ENCODE results near the gene PTPRZ1. TPM values are rescaled to one million over a fixed set of nuclear protein-coding genes. Genes with fewer than 3 reads are reported as not detected.

The PTPRZ1 gene
- total and polyA plus RNA-seq, 4 donors, result 0.07 to 0.17 (median 0.09) TPM; not detected in 1

DNA sequence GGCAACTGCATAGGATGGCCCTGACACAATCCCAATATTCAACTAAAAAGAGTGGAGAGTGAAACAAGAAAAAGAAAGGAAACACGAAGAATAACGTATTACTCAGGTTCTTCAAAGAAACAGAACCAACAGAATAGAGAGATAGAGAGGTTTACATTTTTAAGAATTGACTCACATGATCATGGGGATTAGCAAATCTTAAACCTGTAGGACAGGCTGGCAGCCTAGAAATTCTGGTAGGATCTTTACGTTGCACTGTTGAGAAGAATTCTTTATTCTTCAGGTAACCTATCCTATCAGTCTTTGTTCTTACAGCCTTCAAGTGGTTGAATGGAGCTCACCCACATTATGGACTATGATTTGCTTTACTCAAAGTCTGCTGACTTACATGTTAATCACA, 167.2 kb downstream of the PTPRZ1 start:
- H3K9me3 ChIP-seq (ENCODE audit: control insufficient read depth in 4 of 4, low read length in 3 of 4), result no peaks in the 10 kb centered on the region
- H3K4me3 ChIP-seq (ENCODE audit: low read depth in 1 of 3, low read length in 3 of 3), result no peak overlapping the region
- no peaks in the 10 kb centered on the region for H3K27me3 ChIP-seq (ENCODE audit: control insufficient read depth in 4 of 4, insufficient read depth in 4 of 4, low read length in 3 of 4)
- H3K9ac ChIP-seq (ENCODE audit: low read depth in 1 of 2, low read length in 2 of 2), result no peak overlapping the region
- DNase-seq (ENCODE audit: low spot score), result no peak
- TF ChIP-seq TAF1 (conservative IDR thresholded peaks at IDR 0.05), result no peak
- no peak for TF ChIP-seq YY1 (IDR thresholded peaks at IDR 0.05)
- TF ChIP-seq HNF4A (conservative IDR thresholded peaks at IDR 0.05), result no peak
- TF ChIP-seq NR2F2 (IDR thresholded peaks at IDR 0.05), result no peak
- TF ChIP-seq EGR1 (IDR thresholded peaks at IDR 0.05; ENCODE audit: low read depth in 2 of 2), result no peak
- TF ChIP-seq SP1 (IDR thresholded peaks at IDR 0.05), result no peak
- no peak for TF ChIP-seq FOXA1 (IDR thresholded peaks at IDR 0.05)
- TF ChIP-seq GABPA (IDR thresholded peaks at IDR 0.05 in 1 of 2, conservative IDR thresholded peaks at IDR 0.05 in 1 of 2), result no peak
- TF ChIP-seq, protein P1, sequence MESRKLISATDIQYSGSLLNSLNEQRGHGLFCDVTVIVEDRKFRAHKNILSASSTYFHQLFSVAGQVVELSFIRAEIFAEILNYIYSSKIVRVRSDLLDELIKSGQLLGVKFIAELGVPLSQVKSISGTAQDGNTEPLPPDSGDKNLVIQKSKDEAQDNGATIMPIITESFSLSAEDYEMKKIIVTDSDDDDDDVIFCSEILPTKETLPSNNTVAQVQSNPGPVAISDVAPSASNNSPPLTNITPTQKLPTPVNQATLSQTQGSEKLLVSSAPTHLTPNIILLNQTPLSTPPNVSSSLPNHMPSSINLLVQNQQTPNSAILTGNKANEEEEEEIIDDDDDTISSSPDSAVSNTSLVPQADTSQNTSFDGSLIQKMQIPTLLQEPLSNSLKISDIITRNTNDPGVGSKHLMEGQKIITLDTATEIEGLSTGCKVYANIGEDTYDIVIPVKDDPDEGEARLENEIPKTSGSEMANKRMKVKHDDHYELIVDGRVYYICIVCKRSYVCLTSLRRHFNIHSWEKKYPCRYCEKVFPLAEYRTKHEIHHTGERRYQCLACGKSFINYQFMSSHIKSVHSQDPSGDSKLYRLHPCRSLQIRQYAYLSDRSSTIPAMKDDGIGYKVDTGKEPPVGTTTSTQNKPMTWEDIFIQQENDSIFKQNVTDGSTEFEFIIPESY (IDR thresholded peaks at IDR 0.05), result no peak
- TF ChIP-seq, protein P2, sequence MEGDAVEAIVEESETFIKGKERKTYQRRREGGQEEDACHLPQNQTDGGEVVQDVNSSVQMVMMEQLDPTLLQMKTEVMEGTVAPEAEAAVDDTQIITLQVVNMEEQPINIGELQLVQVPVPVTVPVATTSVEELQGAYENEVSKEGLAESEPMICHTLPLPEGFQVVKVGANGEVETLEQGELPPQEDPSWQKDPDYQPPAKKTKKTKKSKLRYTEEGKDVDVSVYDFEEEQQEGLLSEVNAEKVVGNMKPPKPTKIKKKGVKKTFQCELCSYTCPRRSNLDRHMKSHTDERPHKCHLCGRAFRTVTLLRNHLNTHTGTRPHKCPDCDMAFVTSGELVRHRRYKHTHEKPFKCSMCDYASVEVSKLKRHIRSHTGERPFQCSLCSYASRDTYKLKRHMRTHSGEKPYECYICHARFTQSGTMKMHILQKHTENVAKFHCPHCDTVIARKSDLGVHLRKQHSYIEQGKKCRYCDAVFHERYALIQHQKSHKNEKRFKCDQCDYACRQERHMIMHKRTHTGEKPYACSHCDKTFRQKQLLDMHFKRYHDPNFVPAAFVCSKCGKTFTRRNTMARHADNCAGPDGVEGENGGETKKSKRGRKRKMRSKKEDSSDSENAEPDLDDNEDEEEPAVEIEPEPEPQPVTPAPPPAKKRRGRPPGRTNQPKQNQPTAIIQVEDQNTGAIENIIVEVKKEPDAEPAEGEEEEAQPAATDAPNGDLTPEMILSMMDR (IDR thresholded peaks at IDR 0.05; ENCODE audit: low read depth, low read length, missing input control), result no peak
- TF ChIP-seq JUND (IDR thresholded peaks at IDR 0.05), result no peak
- no peak for TF ChIP-seq RAD21 (IDR thresholded peaks at IDR 0.05)
- no peak for TF ChIP-seq HNF4G (IDR thresholded peaks at IDR 0.05)
- TF ChIP-seq, protein P3, sequence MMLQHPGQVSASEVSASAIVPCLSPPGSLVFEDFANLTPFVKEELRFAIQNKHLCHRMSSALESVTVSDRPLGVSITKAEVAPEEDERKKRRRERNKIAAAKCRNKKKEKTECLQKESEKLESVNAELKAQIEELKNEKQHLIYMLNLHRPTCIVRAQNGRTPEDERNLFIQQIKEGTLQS (IDR thresholded peaks at IDR 0.05), result no peak
- TF ChIP-seq FOXA2 (IDR thresholded peaks at IDR 0.05), result no peak
- TF ChIP-seq RXRA (IDR thresholded peaks at IDR 0.05), result no peak
- TF ChIP-seq, protein P4, sequence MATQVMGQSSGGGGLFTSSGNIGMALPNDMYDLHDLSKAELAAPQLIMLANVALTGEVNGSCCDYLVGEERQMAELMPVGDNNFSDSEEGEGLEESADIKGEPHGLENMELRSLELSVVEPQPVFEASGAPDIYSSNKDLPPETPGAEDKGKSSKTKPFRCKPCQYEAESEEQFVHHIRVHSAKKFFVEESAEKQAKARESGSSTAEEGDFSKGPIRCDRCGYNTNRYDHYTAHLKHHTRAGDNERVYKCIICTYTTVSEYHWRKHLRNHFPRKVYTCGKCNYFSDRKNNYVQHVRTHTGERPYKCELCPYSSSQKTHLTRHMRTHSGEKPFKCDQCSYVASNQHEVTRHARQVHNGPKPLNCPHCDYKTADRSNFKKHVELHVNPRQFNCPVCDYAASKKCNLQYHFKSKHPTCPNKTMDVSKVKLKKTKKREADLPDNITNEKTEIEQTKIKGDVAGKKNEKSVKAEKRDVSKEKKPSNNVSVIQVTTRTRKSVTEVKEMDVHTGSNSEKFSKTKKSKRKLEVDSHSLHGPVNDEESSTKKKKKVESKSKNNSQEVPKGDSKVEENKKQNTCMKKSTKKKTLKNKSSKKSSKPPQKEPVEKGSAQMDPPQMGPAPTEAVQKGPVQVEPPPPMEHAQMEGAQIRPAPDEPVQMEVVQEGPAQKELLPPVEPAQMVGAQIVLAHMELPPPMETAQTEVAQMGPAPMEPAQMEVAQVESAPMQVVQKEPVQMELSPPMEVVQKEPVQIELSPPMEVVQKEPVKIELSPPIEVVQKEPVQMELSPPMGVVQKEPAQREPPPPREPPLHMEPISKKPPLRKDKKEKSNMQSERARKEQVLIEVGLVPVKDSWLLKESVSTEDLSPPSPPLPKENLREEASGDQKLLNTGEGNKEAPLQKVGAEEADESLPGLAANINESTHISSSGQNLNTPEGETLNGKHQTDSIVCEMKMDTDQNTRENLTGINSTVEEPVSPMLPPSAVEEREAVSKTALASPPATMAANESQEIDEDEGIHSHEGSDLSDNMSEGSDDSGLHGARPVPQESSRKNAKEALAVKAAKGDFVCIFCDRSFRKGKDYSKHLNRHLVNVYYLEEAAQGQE (IDR thresholded peaks at IDR 0.05), result no peak
- H3K4me1 ChIP-seq (ENCODE audit: control insufficient read depth in 4 of 4, insufficient read depth in 4 of 4, low read length in 3 of 4), result no peaks in the 10 kb centered on the region
- no peak overlapping the region for H3K27ac ChIP-seq (ENCODE audit: low read depth in 1 of 2, low read length in 2 of 2)
- WGBS, result 88% methylated on average over 3 of the region's 3 CpGs
- no peaks in the 10 kb centered on the region for H3K36me3 ChIP-seq (ENCODE audit: control insufficient read depth in 4 of 4, insufficient read depth in 3 of 4, low read depth in 1 of 4, low read length in 3 of 4)

DNA sequence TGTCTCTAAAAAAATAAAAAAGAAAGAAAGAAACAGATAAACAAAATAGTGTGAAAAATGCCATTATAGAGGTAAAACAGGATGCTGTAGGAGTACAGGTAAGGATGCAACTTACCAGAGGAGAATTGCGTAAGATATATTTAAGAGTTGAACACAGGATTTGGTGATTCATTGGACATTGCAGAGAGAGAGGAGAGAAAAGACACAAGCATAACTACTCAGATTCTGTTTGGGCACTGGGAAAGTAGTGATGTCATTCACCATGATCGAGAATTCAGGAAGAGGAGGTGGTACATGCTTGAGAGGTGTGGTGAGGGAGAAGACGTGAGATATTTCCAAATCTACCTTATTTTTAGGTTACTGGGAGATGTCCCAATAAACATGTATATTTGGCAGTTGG, 173.4 kb downstream of the PTPRZ1 start:
- no peak overlapping the region for H3K9ac ChIP-seq (ENCODE audit: low read depth in 1 of 2, low read length in 2 of 2)
- H3K4me3 ChIP-seq (ENCODE audit: low read depth in 1 of 3, low read length in 3 of 3), result no peak overlapping the region
- H3K4me1 ChIP-seq (ENCODE audit: control insufficient read depth in 4 of 4, insufficient read depth in 4 of 4, low read length in 3 of 4), result no peaks in the 10 kb centered on the region
- no peaks in the 10 kb centered on the region for H3K27me3 ChIP-seq (ENCODE audit: control insufficient read depth in 4 of 4, insufficient read depth in 4 of 4, low read length in 3 of 4)
- DNase-seq (ENCODE audit: low spot score), result no peak
- 87% methylated on average over 3 of the region's 3 CpGs for WGBS
- no peak overlapping the region for H3K27ac ChIP-seq (ENCODE audit: low read depth in 1 of 2, low read length in 2 of 2)
- TF ChIP-seq, protein P4 (IDR thresholded peaks at IDR 0.05), result no peak
- no peak for TF ChIP-seq HNF4A (conservative IDR thresholded peaks at IDR 0.05)
- H3K9me3 ChIP-seq (ENCODE audit: control insufficient read depth in 4 of 4, low read length in 3 of 4), result no peaks in the 10 kb centered on the region
- H3K36me3 ChIP-seq (ENCODE audit: control insufficient read depth in 4 of 4, insufficient read depth in 3 of 4, low read depth in 1 of 4, low read length in 3 of 4), result no peaks in the 10 kb centered on the region
